ENCODE data around the gene MTAP.

Gene MTAP

GRCh38 chr9:21972361-21972760 is 169.9 kb downstream of the MTAP start:
- DNase-seq = no peak

DNA sequence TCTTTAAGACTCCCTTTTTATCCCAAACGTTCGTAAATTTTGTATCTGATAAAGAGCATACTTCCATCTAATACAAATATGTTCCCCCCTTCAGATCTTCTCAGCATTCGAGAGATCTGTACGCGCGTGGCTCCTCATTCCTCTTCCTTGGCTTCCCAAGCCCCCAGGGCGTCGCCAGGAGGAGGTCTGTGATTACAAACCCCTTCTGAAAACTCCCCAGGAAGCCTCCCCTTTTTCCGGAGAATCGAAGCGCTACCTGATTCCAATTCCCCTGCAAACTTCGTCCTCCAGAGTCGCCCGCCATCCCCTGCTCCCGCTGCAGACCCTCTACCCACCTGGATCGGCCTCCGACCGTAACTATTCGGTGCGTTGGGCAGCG is 171.9 kb downstream of the MTAP start:
- peak in 1 of 3 experiments; percentile 38 for DNase-seq

DNA sequence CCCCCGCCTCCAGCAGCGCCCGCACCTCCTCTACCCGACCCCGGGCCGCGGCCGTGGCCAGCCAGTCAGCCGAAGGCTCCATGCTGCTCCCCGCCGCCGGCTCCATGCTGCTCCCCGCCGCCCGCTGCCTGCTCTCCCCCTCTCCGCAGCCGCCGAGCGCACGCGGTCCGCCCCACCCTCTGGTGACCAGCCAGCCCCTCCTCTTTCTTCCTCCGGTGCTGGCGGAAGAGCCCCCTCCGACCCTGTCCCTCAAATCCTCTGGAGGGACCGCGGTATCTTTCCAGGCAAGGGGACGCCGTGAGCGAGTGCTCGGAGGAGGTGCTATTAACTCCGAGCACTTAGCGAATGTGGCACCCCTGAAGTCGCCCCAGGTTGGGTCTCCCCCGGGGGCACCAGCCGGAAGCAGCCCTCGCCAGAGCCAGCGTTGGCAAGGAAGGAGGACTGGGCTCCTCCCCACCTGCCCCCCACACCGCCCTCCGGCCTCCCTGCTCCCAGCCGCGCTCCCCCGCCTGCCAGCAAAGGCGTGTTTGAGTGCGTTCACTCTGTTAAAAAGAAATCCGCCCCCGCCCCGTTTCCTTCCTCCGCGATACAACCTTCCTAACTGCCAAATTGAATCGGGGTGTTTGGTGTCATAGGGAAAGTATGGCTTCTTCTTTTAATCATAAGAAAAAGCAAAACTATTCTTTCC is 172.4 kb downstream of the MTAP start:
- peak in 1 of 3 experiments; percentile 77 for DNase-seq

GRCh38 chr9:21976334-21976875 is 174.0 kb downstream of the MTAP start:
- DNase-seq = no peak

DNA sequence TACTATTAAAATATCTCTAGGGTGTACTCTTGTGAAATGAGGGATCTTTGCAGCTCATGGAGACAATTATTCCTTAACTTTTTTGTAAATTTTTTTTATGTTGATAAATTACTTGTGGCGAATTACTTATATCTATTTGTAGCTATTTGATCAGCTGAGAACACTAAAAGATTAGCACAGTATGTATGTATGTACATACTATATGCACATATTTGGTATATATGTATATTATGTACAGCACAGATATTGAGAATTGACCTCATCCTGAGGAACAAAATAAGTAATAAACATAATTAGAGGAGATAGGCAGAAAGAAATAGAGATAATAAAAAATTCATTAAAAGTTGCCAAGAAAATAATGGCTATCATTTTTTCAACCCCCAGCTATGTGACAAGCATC is 180.0 kb downstream of the MTAP start:
- DNase-seq = no peak

DNA sequence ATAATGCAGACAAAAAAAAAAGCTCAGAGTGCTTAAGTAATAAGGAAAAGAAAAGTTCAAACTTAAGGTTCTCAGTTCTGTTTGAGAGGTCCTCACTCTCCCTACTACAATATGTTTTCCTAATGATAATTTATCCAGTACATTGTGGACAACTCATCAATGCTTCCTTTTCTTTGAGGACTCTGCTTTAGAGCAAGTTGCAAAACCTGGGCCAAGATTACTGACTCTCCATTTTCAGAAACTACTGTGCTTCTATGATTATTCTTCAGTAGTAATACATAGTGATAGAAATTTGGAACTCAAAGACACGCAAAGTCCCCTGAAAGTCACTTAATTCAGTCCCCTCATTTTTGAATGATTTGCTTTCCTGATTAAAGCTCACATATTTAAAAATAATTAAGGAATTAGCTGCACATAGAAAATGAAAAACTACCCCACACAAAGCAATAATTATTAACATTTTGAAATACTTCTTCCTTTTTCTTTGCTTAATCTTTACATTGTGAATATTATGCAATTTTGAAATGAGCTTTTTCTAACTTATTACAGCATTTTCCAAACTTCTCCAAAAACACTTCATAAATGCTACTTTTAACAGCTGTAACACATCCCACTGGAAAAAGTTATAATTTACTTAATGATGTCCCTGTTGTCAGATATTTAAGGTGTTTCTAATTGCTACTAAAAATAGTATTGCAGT is 180.6 kb downstream of the MTAP start:
- DNase-seq = no peak

GRCh38 chr9:21983561-21983935 is 181.1 kb downstream of the MTAP start:
- no peak for DNase-seq

DNA sequence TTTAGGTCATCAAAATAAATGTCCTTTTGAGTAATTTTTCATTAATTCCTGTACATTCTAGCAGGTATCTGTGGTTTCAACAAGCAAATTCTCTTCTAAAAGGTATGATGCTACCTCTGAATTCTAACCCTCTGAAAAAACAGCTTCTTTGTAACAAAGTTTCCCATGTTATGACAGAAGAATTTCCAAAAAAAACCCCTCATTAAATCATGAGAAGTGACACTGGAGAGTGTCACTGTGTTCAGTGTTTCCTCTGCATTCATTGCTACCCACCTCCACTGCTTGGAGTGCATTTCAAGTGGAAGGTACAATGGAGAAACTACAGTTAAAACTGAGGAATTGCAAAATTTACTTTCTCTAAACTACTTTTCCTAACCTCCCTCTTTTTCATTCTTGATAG is 181.7 kb downstream of the MTAP start:
- DNase-seq = no peak

- DNase-seq = no peak
These were observed 183.7 kb downstream of the MTAP start for GRCh38 chr9:21985964-21986667.
